Neural progenitor cell (in vitro differentiated cells): ENCODE results near the gene EIF2D. TPM values are rescaled to one million over a fixed set of nuclear protein-coding genes. Genes with fewer than 3 reads are reported as not detected.

Experiments
- DNase-seq: peaks from one replicate; pipeline ENCODE4 v3.0.0-alpha.2; 2016; ENCODE audit warnings: low spot score
- H2AFZ ChIP-seq: fragments of 200-600 bp; sonication (generic); replicated peaks from 2 replicates; pipeline ENCODE4 v1.6.1; 2016; ENCODE audit warnings: antibody characterized with exemption
- H3F3A ChIP-seq: fragments of 200-600 bp; sonication (generic); 2 replicates; pipeline ENCODE4 v1.6.1; 2016; ENCODE audit warnings: antibody characterized with exemption, low read depth
- H3K27ac ChIP-seq: fragments of 200-600 bp; sonication (generic); 2 replicates; pipeline ENCODE4 v1.5.1; 2016; ENCODE audit warnings: mild to moderate bottlenecking
- H3K27me3 ChIP-seq: fragments of 200-600 bp; sonication (generic); 2 replicates; pipeline ENCODE4 v1.6.1; 2016; ENCODE audit warnings: mild to moderate bottlenecking, moderate library complexity
- H3K36me3 ChIP-seq: fragments of 200-600 bp; sonication (generic); 2 replicates; pipeline ENCODE4 v1.5.1; 2016
- H3K4me1 ChIP-seq: fragments of 200-600 bp; sonication (generic); 2 replicates; pipeline ENCODE4 v1.6.1; 2016; ENCODE audit warnings: mixed run types
- H3K4me2 ChIP-seq: fragments of 200-600 bp; sonication (generic); 2 replicates; pipeline ENCODE4 v1.6.1; 2016
- H3K4me3 ChIP-seq: fragments of 200-600 bp; sonication (generic); 2 replicates; pipeline ENCODE4 v1.5.1; 2016
- H3K79me2 ChIP-seq: fragments of 200-600 bp; sonication (generic); 2 replicates; pipeline ENCODE4 v1.6.1; 2016; ENCODE audit warnings: low read depth
- H3K9ac ChIP-seq: fragments of 200-600 bp; sonication (generic); 2 replicates; pipeline ENCODE4 v1.6.1; 2016
- H3K9me3 ChIP-seq: fragments of 200-600 bp; sonication (generic); 2 replicates; pipeline ENCODE4 v1.5.1; 2016; ENCODE audit warnings: low read depth
- H4K20me1 ChIP-seq: fragments of 200-600 bp; sonication (generic); 2 replicates; pipeline ENCODE4 v1.6.1; 2016; ENCODE audit warnings: low read depth
- H3K27ac Mint-ChIP-seq: 3 replicates; pipeline ENCODE4 v1.8.0; 2021; ENCODE audit warnings: mixed read lengths
- H3K27me3 Mint-ChIP-seq: 2 replicates; pipeline ENCODE4 v1.8.0; 2022; ENCODE audit warnings: low read depth, mild to moderate bottlenecking, inconsistent platforms, moderate library complexity, mixed read lengths; ENCODE audit not compliant: insufficient read depth
- H3K36me3 Mint-ChIP-seq: 3 replicates; pipeline ENCODE4 v1.8.0; 2021; ENCODE audit warnings: mixed read lengths
- H3K4me1 Mint-ChIP-seq: 3 replicates; pipeline ENCODE4 v1.8.0; 2021; ENCODE audit warnings: mixed read lengths
- H3K4me3 Mint-ChIP-seq: 3 replicates; pipeline ENCODE4 v1.8.0; 2021; ENCODE audit warnings: mild to moderate bottlenecking, moderate library complexity, mixed read lengths
- H3K9me3 Mint-ChIP-seq: 3 replicates; pipeline ENCODE4 v1.8.0; 2020; ENCODE audit warnings: mixed read lengths
- CTCF ChIP-seq: fragments of 200-600 bp; sonication (generic); IDR thresholded peaks from 2 replicates; pipeline ENCODE4 v1.5.1; 2017; ENCODE audit warnings: antibody characterized with exemption, mild to moderate bottlenecking
- EZH2 ChIP-seq: fragments of 200-600 bp; sonication (generic); IDR thresholded peaks from 2 replicates; pipeline ENCODE4 v1.6.1; 2017; ENCODE audit warnings: antibody characterized with exemption, mild to moderate bottlenecking, moderate library complexity
- EZH2phosphoT487 ChIP-seq: fragments of 200-600 bp; sonication (generic); IDR thresholded peaks from 2 replicates; pipeline ENCODE4 v1.6.1; 2017; ENCODE audit warnings: antibody characterized with exemption
- total RNA-seq: library from RNA; depleted of rRNA; stranded (reverse); fragments of >200 nt; gene quantifications from 2 replicates; pipeline ENCODE4 v1.2.3, GENCODE V29; 2015; ENCODE audit warnings: low replicate concordance

The EIF2D gene
- total RNA-seq, 1 donor from 2014 or later = 47.5 TPM

- Histone ChIP-seq H3K79me2 (no peaks in the 10 kb centered on the region), H3K36me3 (no peaks in the 10 kb centered on the region), H3F3A (no peaks in the 10 kb centered on the region), H3K4me2 (no peak overlapping the region), H2AFZ (no peak overlapping the region), H3K9me3 (no peaks in the 10 kb centered on the region), H3K4me3 (no peak overlapping the region), H3K27ac (no peak overlapping the region), H3K9ac (no peak overlapping the region), H3K27me3 (no peaks in the 10 kb centered on the region), H3K4me1 (peaks cover 8% of the 10 kb centered on the region), H4K20me1 (no peaks in the 10 kb centered on the region)
- Mint-ChIP-seq H3K27ac (no peak overlapping the region), H3K9me3 (no peaks in the 10 kb centered on the region), H3K27me3 (no peaks in the 10 kb centered on the region), H3K4me3 (no peak overlapping the region), H3K36me3 (no peaks in the 10 kb centered on the region), H3K4me1 (no peaks in the 10 kb centered on the region)
- no peak for TF ChIP-seq EZH2
- no peak for TF ChIP-seq EZH2phosphoT487
- no peak for TF ChIP-seq CTCF
- DNase-seq = no peak
Measured at GRCh38 chr1:206573319-206573718, 38.9 kb downstream of the EIF2D start.

- H3K27me3 ChIP-seq = no peaks in the 10 kb centered on the region
- H3K36me3 Mint-ChIP-seq = no peaks in the 10 kb centered on the region
- no peak overlapping the region for H3K4me3 ChIP-seq
Measured at GRCh38 chr1:206572835-206573234, 39.4 kb downstream of the EIF2D start.

GRCh38 chr1:206570529-206570928, 41.7 kb downstream of the EIF2D start:
- no peak for TF ChIP-seq EZH2
- TF ChIP-seq CTCF = no peak
- no peak for TF ChIP-seq EZH2phosphoT487
- no peak overlapping the region for H3K4me3 Mint-ChIP-seq
- no peak overlapping the region for H3K27ac Mint-ChIP-seq
- H3K27me3 Mint-ChIP-seq = no peaks in the 10 kb centered on the region
- Histone ChIP-seq H3K9me3 (no peaks in the 10 kb centered on the region), H3K27ac (no peak overlapping the region), H3K4me1 (peaks cover 7% of the 10 kb centered on the region), H3K4me3 (no peak overlapping the region), H3K79me2 (no peaks in the 10 kb centered on the region), H3K27me3 (no peaks in the 10 kb centered on the region), H2AFZ (no peak overlapping the region), H3K4me2 (no peak overlapping the region), H4K20me1 (no peaks in the 10 kb centered on the region), H3K36me3 (no peaks in the 10 kb centered on the region), H3F3A (no peaks in the 10 kb centered on the region), H3K9ac (no peak overlapping the region)
- no peak for DNase-seq
- H3K9me3 Mint-ChIP-seq = no peaks in the 10 kb centered on the region
- H3K36me3 Mint-ChIP-seq = no peaks in the 10 kb centered on the region
- peaks cover 16% of the 10 kb centered on the region for H3K4me1 Mint-ChIP-seq

More at GRCh38 chr1:206572835-206573234, 39.4 kb downstream of the EIF2D start:
- Histone ChIP-seq H3K4me2 (no peak overlapping the region), H2AFZ (no peak overlapping the region), H3K9ac (no peak overlapping the region), H3K27ac (no peak overlapping the region), H3K4me1 (peaks cover 8% of the 10 kb centered on the region), H4K20me1 (no peaks in the 10 kb centered on the region), H3K79me2 (no peaks in the 10 kb centered on the region), H3F3A (no peaks in the 10 kb centered on the region), H3K36me3 (no peaks in the 10 kb centered on the region), H3K9me3 (no peaks in the 10 kb centered on the region)
- Mint-ChIP-seq H3K4me1 (no peaks in the 10 kb centered on the region), H3K27me3 (no peaks in the 10 kb centered on the region), H3K27ac (no peak overlapping the region), H3K9me3 (no peaks in the 10 kb centered on the region), H3K4me3 (no peak overlapping the region)
- TF ChIP-seq CTCF = no peak
- TF ChIP-seq EZH2phosphoT487 = no peak
- no peak for TF ChIP-seq EZH2
- no peak for DNase-seq
